Measurements from ENCODE around the gene RCBTB2.
"Not testable (repeated sequence)": the region's sequence is repeated elsewhere in the genome, so short reads cannot be mapped to it uniquely, and the experiment has no call there.

Gene RCBTB2

DNA sequence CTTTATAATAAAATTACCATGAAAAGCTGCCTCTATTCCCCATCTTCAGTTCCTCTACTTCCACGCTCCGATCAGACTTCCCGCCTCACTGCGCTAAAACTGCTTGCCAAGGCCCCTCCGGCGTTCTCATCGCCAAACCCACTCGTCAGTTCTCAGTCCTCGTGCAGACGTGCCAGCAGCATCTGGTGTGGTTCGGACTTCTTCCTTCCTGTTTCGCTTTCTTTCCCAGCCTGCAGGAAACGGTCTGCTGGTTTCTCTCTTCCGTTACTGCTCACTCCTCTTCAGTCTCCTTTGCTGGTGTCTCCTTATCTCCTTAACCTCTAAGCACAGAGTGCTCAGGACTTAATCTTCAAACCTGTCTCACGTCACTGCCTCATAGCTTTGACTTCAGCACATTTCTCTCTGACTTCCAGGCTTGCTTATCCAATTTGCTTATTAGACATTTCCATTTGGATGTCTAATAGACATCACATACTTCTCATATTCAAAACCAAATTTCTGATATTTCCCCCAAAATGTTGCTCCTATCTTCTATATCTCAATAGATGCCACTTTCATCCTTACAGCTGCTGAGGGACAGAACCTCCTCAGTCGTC is 40.3 kb downstream of the RCBTB2 start:
- DNase-seq = peak; percentile 66

DNA sequence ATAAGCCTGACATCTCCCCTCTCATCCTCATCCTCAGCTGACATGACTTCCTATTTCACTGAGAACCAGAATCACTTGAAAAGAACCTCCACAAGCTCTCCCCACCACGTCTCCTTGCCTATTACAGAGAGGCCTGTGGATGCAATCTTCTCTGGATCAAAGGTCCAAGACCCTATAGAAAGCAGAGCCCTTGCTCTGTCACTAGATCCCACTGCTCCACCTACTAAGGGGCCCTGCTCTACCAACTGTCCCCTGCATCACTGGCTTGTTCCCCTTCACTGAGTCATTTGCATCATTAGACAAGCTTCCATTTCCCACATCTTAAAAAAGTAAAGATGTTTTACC is 40.8 kb downstream of the RCBTB2 start:
- DNase-seq = no peak

DNA sequence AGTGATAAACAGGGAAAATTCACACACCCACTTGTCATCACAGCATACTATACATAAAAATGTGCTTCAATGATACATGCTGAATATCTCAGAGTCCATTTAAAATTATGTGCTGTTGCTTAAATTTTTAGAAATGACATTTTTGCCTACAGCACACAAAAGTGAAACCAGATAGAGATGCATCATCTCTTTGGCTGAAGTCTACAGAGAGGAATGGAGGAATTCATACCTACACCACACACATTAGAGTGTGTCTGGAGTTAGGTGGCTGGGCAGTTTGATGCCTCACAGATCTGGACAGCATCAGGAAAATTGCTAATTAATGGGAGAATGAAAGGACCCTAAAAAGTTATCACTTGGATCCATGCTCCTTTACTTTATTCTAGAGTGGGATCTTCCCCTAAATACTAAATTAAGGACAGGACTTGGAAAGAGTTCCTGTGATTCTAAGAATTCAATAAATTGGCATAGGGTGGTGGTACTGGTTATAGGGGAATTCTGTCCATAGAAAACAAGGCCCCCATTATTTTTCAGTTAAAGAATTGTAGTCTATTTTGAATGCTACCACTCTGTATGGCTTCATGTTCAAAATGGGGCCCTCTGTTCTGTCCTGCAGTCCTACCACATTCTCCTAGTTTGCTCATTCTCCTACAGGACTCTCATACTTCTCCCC is 41.3 kb downstream of the RCBTB2 start:
- no peak for DNase-seq

DNA sequence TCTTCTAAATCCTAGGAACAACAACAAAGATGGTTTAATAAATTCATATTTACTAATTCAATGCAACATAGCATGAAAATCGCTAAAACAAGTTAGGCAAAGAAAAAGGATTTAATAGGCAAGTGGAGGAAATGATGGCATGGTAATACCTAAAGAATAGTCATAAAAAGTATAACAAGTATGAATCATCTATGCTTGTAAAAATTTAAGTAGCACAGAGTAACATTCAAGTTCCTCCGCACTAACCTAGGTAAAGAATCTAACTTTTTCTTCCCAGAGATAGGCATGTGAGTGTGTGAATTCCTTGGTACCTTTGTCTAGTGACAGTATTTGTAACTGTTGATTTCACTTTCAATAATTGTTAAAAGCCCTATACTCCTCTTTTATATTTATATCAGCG is 42.6 kb downstream of the RCBTB2 start:
- DNase-seq = no peak

DNA sequence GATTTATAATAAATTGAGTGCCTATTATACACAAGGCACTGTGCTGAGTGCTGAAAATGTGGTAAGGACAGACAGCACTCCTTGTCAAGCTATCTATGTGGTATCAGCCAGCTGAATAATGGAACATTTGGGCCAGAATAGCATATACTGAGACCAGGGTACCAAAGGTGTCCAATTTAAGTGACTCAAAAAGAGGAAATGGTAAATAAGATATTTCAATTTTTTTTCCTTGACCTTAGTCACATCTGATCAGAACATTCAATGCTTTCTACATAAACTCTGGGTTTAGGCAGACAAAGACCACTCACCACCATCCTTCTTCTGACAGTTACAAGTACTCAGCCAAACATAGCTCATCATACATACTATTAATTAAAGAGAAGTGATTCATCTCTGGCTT is 43.2 kb downstream of the RCBTB2 start:
- DNase-seq = no peak

DNA sequence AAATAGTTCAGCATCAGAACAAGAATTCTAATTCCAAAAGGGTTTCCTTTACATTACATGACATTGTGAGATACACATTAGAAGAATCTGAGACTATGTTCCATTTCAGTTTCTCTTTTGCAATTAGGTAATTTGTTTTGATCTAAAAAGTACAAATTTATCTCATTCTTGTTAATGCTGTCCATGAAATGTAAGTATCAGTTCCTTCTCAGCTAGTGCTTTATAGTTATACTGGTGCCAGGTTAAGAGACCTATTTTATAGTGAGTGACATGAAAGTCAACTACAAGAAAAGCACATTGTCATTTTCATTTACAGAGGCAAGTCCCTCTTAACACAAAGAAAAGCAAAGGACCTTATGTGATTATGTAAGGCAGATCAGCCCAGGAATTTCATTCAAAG is 43.9 kb downstream of the RCBTB2 start:
- no peak for DNase-seq

DNA sequence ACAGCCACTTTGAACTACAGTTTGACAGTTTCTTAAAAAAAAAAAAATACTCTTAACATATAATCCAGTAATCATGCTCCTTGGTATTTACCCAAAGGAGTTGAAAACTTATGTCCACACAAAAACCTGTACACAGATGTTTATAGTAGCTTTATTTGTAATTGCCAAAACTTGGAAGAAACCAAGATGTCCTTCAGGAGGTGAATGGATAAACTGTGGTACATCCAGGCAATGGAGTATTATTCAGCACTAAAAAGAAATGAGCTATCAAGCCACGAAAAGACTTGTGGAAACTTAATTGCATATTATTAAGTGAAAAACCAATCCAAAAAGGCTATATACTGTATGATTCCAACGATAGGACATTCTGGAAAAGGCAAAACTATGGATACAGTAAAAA is 44.9 kb downstream of the RCBTB2 start:
- DNase-seq = no peak

DNA sequence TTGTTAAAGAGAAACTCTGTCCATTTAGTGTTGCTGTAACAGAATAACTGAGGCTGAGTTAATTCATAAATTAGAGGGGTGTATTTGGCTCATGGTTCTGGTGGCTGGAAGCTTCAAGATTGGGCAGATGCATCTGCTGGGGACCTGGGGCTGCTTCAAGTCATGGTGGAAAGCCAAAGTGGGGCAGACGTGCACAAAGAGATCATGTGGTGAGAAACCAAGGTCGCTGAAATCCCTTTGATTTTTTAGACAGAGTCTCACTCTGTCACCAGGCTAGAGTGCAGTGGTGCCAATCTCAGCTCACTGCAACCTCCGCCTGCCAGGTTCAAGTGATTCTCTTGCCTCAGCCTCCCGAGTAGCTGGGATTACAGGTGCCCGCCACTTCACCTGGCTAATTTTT is 46.0 kb downstream of the RCBTB2 start:
- no peak for DNase-seq

DNA sequence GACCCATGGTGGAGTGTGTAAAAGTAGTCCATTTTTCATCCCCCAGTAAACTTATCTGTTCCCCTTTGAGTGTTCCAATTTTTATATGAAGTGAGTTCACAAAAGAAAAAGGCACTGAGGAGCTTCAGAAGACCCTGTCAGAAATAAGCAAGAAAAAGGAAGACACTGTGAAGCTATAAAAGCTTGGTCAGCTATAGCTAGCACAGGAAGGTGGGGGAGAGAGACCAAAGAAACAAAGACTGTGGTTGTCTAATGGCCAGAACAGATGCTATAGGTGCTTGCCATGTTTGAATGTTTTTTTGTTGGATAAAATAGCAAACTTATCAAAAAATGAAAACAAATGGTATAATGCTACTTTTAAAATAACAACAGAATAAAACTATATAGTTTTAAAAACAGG is 46.5 kb downstream of the RCBTB2 start:
- no peak for DNase-seq

DNA sequence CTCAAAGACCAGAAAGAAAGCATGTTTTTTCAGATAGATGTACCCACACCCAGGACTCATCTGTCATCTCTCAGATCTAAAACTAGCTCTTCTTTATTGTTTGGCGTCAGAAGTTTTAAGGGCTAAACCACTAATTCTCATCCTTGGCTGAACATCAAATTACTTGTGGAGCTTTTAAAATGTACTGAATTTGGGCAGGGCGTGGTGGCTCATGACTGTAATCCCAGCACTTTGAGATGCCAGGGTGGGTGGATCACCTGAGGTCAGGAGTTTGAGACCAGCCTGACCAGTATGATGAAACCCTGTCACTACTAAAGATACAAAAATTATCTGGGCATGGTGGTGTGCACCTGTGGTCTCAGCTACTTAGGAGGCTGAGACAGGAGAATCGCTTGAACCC is 47.4 kb downstream of the RCBTB2 start:
- no peak for DNase-seq

DNA sequence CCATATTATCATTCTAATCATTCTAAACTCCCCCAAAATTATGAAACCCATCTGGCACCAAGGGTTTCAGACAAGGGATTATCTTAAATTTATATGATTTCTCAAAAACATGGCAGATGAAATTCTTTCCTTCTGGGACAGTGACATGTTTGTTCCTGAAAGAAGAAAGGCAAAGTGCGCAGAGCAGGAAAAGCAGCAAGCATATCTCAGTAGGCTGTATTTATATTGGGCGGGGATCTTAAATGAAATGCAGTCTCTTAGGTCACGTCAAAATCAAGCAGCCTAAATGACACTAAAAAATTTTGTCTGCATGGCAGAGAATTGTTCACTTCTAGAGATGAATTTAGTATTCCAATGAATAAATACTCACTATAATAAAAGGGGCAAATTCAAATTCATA is 49.3 kb downstream of the RCBTB2 start:
- no peak for DNase-seq

DNA sequence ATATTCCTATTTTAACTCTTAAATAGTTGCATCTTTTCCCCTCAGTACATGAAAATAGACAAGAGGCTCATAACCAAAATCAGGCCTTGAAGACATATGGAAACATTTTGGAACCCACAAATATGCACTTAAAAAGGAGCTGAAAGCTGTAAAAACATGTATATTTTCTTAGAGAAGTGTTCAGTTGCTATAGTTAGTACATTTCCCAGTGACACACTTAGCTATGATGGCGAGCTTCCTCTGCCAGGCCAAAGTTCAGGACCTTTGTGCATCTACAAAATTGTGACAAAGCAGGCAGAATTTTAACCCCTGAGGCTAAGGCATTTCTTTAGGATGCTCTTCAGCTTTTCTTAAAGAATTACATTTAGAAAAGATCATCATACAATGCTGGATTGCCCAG is 54.5 kb downstream of the RCBTB2 start:
- DNase-seq = no peak

DNA sequence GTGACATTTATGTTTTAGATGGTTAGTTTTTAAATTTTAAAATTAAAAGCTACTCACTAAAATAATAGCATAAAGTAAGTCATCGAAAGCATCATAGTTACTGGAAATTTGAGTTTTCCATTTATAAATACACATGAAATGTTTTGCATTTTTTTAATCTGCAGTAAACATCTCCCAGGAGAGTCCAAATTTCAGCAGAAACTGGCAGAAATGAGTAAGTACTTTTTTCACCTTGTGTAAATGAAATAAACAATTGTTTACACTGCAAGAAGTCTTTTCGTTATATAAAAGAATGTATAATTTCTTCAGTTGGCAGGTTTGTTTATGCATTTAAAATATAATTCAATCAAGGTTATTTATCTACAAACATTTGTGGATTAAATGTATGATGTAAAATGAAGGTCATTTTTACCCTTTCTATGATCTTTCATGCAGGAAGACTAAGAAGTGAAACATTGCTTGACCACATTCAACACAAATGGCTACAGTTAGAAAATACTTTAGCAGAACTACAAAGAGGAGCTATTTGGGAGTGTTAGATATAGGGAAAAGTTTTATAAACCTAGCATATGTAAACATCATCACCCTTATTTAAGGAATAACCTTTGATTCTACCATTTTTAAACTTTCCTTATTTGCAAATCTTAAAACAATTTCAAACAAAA is 55.6 kb downstream of the RCBTB2 start:
- DNase-seq = no peak

DNA sequence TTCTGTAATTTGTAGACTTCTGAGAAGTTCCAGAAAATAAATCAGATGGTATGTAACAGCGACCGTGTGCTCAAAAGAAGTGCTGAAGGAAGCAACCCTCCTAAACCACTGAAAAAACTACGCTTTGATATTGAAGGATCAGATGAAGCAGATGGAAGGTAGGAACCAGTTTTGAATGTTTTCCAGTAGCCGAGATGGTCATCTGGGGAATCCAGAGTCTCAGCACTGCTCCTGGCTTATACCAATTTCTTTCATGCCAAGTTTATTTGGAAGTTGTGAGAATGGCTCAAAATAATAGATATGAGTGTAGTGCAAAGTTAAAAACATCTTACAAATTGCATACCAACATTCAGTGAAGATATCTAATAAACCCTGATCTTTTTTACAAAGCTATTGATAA is 56.2 kb downstream of the RCBTB2 start:
- DNase-seq = no peak

DNA sequence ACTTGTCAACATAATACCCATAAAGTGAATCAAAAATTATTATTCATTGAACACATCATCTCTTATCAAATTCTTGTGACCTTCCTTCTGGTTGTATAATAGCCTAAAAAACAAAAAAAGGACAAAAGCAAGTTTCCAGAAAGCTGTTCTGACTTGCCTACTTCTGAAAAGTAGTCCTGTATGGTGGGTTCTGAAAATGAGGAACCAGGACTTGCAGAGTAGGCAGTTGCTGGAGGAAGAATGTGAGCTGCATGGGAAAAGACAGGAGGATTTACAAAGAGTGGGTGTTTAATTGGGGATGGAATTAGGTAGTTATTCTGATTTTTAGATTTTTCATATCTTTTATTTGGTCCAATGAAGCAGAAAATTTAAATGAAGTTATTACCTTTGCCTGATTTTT is 56.7 kb downstream of the RCBTB2 start:
- no peak for DNase-seq

DNA sequence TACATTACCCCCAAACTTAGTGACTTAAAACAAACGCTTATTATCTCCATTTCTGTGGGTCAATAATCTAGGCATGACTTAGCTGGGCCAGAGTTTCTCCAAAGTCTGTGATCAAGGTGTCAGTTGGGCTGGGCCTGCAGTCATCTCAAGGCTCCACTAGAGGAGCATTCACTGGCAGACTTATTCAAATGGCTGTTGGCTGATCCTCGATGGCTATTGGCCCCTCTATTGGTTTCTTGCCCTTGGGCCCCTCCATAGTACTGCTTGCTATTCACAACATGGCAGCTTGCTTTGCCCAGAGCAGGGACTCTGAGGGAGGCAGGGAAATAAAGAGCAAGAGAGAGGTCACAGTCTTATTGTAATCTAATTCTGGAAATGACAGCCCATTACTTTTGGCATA is 57.6 kb downstream of the RCBTB2 start:
- DNase-seq = no peak

DNA sequence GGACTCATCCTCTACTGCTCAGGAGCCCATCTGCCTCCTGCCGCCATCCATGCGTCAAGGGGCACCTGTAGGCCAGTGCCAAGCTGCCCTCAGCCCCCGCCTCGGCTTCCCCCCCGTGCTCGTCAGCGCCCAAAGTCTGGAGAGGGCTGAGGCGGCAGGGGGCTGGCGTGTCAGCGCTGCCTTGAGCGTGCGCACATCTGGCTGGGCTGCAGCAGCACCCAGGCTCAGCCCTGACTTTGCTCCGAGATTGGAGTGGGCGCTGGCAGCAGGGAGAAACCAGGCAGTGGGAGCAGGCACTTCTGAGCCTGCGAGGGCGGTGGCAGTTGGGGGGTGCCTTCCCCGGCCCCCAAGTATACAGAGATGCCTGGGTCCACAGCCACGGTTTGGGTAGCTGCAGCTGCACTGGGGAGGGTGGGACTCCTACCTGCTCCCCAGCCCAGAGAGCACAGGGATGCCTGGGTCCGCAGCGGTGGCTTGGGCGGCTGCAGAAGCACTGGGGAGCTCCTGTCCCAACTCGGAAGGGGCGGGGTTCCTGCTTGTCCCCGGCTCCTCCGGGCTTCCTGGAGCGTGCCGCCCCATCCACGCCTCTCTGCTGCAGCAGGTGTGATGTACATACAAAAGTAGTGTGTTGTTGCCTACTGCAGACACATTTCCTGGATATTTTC is 75.2 kb downstream of the RCBTB2 start:
- no peak for DNase-seq

DNA sequence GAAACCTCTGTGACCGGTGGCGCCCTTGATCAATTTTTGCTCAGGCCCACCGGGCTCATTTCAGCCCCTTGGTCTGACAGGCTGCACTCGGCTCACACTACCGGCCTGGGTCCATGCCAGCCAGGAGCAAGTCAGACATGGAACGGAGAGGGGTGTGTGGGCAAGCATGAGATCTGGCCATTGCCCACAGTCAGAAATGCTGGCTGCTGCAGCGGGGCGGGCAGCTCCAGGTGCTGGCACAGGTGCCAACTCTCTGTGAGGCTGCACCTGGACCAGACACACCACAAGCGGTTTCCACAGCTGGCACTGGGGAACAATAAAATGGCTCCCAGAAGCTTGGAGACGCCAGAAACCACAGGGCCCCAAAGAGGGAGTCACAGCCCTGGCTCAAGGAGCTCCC is 76.3 kb downstream of the RCBTB2 start:
- DNase-seq = no peak

DNA sequence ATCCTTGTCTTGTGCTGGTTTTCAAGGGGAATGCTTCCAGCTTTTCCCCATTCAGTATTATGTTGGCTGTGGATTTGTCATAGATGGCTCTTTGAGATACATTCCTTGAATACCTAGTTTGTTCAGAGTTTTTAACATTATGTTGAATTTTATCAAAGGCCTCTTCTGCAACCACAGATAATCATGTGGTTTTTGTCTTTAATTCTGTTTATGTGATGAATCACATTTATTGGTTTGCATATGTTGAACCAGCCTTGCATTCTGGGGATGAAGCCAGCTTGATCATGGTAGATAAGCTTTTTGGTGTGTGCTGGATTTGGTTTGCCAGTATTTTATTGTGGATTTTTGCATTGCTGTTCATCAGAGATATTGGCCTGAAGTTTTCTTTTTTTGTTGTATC is 81.7 kb downstream of the RCBTB2 start:
- not testable (repeated sequence) for DNase-seq

DNA sequence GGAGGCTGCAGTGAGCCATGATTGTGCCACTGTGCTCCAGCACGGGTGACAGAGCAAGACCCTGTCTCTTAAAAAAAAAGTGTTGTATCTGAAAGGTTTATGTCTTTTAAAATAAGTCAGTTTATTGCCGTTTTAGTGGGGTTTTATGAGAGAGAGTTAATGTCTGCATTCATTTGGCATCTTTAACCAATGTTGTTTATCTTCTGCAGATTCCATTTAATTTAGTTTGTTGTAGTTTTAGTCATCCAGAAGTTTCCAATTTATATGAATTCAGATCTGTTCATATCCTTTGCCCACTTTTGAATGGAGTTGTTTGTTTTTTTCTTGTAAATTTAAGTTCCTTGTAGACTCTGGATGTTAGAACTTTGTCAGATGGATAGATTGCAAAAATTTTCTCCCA is 83.2 kb downstream of the RCBTB2 start:
- DNase-seq = no peak

DNA sequence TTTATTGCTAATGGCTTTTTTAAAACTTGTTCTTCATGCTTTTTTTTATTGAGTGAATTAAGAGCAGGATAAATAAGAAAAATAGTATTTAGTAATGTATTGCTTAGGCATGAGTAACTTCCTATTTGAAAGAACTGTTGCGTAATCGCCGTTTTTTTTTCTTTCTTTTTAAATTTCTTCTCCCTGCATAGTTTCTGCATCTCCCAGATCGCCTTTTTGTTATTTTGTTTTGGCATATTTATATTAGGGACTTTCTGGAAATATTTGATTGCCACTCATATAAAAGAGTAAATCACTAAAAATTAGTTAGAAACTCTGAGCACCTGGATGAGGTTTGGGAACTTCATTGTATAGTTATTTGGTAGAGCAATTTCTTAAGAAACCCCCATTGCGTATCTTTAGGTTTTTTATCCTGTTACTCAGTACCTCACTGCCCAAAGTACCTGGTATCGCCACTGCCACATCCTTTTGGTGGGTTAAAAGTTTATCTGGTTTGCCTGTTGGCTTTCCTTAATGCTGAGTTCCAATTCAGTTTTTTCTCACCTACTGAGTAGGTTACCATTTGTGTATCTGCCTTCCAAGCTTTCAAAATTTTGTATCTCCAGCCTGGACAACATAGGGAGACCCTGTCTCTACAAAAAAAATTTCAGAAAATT is 83.8 kb downstream of the RCBTB2 start:
- no peak for DNase-seq

DNA sequence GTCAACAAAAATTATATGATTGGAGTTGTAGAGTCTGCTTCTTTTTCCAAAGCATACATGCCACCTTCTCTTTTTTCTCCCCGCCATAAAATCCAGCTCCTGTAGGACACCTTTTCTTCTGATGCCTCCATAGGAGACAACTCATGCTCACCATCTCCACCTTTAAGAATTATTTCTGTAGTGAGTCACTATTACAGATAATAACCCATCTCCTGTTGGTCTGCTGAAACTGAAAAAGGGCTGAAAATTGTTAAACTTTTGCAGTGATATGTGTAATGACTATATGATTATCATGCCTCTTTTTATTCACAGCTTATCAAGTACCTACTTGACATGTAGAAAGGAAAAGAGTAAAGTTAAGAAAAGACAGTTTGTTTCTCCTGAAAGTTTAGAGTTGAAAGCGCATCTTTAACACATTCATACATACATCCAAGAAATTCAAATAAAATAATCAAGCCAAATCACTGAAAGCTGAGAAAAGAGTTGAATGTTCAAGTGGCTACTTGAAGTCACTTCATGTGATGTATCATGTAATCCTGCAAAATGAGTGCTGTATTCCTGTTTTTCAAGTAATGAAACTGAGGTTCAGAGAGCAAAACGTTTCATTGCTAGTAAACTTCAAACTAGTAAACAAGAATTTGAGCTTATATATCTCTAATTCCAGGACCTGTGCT is 84.5 kb downstream of the RCBTB2 start:
- DNase-seq = no peak

DNA sequence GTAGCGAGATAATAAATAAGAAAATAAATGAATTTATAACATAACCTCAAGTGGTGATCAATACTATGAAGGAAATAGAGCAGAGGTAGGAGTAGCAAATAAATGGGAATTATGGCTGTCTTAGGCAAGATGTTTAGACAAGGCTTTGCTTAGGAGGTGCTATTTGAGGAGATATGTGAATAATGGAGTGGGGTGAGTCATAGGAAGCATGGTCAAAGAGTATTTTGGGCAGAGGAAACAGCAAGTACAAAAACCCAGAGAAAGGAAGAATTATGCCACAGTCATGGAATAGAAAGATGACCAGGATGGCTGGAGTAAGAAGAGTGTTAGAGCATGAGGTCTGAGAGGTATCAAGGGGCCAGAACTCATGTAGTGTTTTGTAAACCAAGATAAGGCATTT is 86.4 kb downstream of the RCBTB2 start:
- no peak for DNase-seq
